Keratinocyte (primary cell): ENCODE data around the gene NOTUM.

Experiments used
- CTCF ChIP-seq, 3 experiments: IDR thresholded peaks in 1 of 3; conservative IDR thresholded peaks in 1 of 3; optimal IDR thresholded peaks in 1 of 3; 2 replicates in 2 of 3; 3 replicates in 1 of 3; pipeline versions ENCODE3 to v1.5.1; 2011; ENCODE audit warnings: low read length in 3 of 3, mild to moderate bottlenecking in 3 of 3, moderate library complexity in 2 of 3, control low read depth in 1 of 3, inconsistent platforms in 1 of 3; ENCODE audit not compliant: insufficient read depth in 2 of 3; ENCODE audit errors: extremely low read depth in 1 of 3
- EZH2 ChIP-seq: IDR thresholded peaks from one replicate; pipeline ENCODE4 v1.6.1; 2012; ENCODE audit warnings: inconsistent platforms, mild to moderate bottlenecking, low read length, moderate library complexity

DNA sequence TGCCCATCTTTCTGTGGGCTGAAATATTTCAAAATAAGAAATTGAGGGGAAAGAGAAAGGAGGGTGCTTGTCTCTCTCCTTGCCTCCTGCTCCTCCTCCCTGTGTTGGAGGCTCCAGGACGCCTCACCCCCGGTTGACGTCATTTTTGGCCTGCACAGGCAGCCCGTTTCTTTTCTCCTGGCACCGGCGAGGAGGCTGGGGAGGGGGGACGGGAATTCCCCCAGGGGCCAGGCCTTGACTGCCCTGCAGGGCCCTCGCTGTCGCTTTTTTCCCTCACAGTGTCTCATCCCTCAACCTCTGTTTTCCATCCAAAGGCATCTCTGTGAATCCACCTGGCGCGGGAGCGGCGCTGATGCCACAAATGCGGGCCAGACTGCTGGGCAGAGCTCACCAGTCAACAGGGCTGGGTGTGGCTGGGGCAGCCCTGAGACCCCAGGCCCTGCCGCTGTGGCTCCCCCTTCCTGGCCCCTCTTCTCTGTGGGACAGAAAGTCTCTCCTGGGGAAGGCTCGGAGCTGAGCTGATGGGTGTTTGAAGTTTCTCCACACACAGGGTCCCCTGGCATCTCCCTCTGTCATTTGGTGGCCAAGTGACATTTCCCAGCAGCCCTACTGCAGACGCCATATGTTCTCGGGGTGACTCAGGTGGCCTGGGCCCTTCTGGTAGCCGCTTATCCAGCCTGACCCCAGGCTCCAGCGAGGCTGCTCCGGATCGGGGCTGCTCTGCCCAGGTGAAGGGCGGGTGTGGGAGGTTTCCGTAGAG lies 45.7 kb upstream of the NOTUM start:
- TF ChIP-seq EZH2, result no peak
- no peak for TF ChIP-seq CTCF (optimal IDR thresholded peaks at IDR 0.05 in 1 of 3, IDR thresholded peaks at IDR 0.05 in 1 of 3, conservative IDR thresholded peaks at IDR 0.05 in 1 of 3; ENCODE audit: extremely low read depth in 1 of 3, insufficient read depth in 2 of 3, low read length in 3 of 3)
